HG03378 (cell line): ENCODE data around the gene TGM2.

Source experiments
- ATAC-seq: cut with Tn5 transposase; IDR thresholded peaks from one replicate; pipeline ENCODE4 v1.9.1; 2021; ENCODE audit warnings: mild to moderate bottlenecking, moderate library complexity; ENCODE audit not compliant: unreplicated experiment

Gene TGM2

GRCh38 chr20:38146628-38147027 is 18.4 kb downstream of the TGM2 start:
- no peak for ATAC-seq

GRCh38 chr20:38146156-38146555 is 18.9 kb downstream of the TGM2 start:
- ATAC-seq, result no peak

- no peak for ATAC-seq
These were observed 19.4 kb downstream of the TGM2 start for GRCh38 chr20:38145729-38146075.

GRCh38 chr20:38144974-38145728 is 19.9 kb downstream of the TGM2 start:
- ATAC-seq, result no peak

GRCh38 chr20:38144598-38144973 is 20.5 kb downstream of the TGM2 start:
- no peak for ATAC-seq

- ATAC-seq, result no peak
These were observed 21.2 kb downstream of the TGM2 start for GRCh38 chr20:38143646-38144554.

- ATAC-seq, result no peak
These were observed 21.8 kb downstream of the TGM2 start for GRCh38 chr20:38143238-38143645.

- no peak for ATAC-seq
These were observed 23.1 kb downstream of the TGM2 start for GRCh38 chr20:38141889-38142494.

GRCh38 chr20:38141204-38141888 is 23.7 kb downstream of the TGM2 start:
- ATAC-seq, result no peak

GRCh38 chr20:38139977-38140753 is 24.9 kb downstream of the TGM2 start:
- ATAC-seq, result no peak

GRCh38 chr20:38139156-38139912 is 25.7 kb downstream of the TGM2 start:
- no peak for ATAC-seq

- no peak for ATAC-seq
These were observed 26.8 kb downstream of the TGM2 start for GRCh38 chr20:38138086-38138778.

GRCh38 chr20:38137441-38138037 is 27.5 kb downstream of the TGM2 start:
- ATAC-seq, result no peak

- no peak for ATAC-seq
These were observed 28.4 kb downstream of the TGM2 start for GRCh38 chr20:38136421-38137245.

GRCh38 chr20:38135651-38136420 is 29.2 kb downstream of the TGM2 start:
- ATAC-seq, result no peak

GRCh38 chr20:38135271-38135650 is 29.8 kb downstream of the TGM2 start:
- ATAC-seq, result no peak
